Glomerular visceral epithelial cell (primary cell): ENCODE measurements around the gene RNF32.

Experiments used
- DNase-seq: peaks from one replicate; pipeline ENCODE4 v3.0.0-alpha.2; 2016; ENCODE audit errors: extremely low spot score

Gene RNF32

DNA sequence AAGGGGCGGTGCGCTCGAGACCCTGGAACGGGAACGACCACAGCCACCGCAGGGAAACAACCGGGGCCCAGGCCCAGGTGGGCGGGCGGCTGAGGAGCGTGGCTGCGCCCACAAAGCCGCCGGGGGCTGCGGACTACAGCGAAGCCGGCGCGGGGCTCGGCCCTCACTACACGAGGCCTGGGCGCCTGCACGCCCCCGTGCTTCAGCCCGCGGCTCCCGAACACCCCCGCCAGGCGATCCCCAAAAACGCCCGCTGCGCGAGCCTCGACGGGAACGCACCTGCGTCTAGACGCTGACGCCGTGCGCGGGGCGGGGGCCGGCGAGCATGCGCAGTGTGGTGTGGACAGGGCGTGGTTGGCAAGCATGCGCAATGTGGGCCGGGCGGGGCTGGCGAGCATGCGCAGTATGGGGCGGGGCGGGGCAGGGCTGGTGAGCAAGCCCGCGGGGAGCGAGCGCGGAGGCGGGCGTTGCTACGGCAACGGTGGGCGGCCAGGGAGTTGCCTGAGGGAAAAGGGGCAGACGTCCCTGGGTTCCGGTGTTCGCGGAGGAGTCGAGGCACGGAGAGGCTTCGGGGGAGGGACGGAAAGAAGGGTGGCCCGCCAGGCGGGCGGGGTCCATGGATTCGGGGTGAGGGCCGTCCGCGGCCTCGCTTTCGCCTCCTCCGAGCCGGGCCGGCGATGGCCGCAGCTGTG, at the start of gene RNF32:
TSS of gene RNF32 (plus strand) at position 518 of the 692 bp plus-strand sequence. CDS start 3,104 bp downstream, outside the sequence.
- peak; percentile 97 for DNase-seq

GRCh38 chr7:156592155-156592884, 48.3 kb upstream of the RNF32 start:
- DNase-seq = no peak

- DNase-seq = no peak
These were observed 46.1 kb upstream of the RNF32 start for GRCh38 chr7:156594283-156595080.

DNA sequence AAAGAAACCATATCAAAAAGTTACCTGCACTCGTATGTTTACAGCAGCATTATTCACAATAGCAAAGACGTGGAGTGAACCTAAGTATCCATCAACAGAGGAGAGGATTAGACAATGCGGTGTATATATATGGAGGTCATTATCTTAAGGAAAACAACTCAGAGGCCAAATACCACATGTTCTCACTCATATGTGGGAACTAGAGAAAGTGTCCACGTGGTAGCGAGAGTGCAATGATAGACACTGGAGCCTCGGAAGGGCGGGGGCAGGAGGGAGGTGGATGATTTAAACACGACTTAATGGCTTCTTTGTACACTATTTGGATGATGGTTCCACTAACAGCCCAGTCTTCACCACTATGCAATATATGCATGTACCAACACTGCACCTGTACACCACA, 40.1 kb upstream of the RNF32 start:
- no peak for DNase-seq

DNA sequence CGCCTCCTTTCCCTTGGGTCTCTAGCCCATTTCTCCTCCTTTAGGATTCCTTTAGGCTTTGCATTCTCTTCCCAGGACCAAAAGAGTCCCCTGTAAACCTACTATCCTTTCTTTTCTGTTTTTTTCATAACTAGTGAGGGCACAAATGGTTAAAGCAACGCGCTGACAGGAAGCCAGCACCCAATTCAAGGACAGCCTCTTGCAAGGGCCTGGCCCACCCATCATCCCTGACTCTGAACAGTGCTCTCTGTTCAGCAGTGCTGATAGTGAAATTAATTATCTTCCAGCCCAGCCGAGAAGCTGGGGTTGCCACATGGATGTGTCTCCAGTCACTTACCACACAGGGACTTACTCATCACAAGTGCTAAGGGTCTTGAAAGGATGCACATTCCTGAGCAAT, 38.3 kb upstream of the RNF32 start:
- peak; percentile 11 for DNase-seq

DNA sequence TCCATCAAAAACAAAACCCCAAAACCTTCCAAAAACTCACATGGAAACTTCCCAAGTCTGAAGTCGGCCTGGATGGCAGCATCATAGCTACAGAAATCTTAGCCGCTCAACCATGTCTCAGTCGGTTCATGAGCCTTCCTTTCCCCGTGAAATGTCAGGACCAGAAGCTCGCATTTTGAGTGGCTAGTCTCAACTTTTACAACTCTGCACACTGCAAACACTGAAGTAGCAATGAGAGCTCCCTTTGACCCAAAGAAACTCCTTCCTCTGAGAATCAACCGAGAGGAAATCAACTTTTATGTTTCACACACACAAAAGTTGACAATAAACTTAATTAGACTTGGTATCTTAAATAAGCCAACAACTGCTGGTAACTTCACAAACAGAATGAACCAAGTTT, 37.6 kb upstream of the RNF32 start:
- no peak for DNase-seq

- no peak for DNase-seq
These were observed 36.9 kb upstream of the RNF32 start for GRCh38 chr7:156603629-156604028.

DNA sequence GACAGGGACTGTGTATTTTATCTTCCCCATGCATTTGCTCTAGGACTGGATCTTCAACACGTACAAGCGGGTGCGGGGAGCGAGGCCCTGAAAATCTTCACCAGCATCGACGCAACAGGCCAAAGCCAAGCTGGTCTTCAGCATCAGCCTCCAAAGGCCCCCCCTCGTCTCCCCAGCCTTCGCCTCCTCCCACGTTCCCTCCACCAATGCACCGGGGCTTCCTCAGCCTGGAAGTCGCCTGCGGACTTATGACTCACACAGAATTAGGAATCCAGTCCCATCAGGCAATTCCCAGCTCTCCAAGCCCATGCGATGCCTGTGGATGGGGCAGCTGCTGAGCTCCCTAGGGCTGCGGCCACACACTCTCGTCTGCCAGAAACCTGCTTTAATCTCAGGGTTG, 36.3 kb upstream of the RNF32 start:
- peak; percentile 4 for DNase-seq

- no peak for DNase-seq
These were observed 35.5 kb upstream of the RNF32 start for GRCh38 chr7:156604836-156605695.

DNA sequence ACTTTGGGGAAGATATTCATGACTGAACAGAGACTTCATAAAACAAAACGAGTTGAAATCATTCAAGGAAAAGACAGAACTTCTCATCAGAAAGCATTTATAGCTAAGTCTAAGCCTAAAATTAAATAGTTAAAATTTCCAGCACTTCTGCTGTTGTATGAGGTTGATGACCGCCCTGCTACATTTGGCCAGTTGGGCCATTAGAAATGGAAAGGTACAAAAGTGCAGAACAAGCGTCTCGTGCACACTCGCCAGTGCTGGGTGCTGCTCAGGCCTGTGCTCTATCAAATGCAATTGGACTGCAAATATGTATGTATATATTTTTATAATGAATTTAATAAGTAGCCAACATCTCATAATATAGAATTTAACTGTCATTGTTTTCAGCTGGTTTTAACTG, 34.4 kb upstream of the RNF32 start:
- no peak for DNase-seq

GRCh38 chr7:156606691-156607331, 33.8 kb upstream of the RNF32 start:
- DNase-seq = no peak

DNA sequence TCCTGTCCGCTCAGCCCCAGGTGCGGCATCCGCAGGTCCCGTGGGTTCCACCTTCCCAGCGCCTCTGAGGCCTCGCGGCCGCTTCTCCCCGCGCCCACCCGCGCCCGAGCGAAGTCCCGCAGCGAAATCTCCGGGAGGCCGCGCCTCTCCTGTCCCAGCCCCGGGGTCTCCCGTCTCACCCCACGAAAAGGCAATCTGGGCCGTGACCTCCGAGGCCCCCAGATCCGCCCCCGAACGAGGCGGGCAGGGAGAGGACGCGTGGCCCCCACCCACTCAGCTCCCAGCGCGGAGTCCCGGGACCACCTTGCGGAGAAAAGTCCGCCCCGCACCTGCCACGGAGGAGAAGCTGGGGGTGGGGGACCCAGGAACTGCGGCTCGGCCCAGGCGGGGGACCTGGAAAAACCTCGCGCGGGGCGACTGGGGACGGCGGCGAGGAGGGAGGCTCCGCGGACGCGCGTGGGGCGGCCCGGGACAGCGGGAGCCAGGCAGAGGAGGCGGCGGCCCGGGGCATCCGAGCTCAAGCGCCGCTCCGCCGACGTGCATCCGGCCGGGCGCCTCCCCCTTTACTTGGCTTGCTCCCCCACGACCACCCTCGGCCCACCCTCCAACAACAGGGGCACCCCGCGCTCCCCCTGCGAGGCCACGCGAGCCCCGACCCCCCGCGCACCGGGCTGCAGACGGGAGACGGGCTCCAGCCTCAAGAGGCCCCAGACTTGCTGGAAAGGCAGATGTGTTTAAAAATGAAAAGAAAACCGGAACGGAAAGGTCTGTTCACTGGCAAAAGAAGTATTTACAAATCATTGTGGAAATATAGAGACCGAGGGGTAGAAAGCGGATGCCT, 33.0 kb upstream of the RNF32 start:
- no peak for DNase-seq

GRCh38 chr7:156608173-156608478, 32.4 kb upstream of the RNF32 start:
- DNase-seq = no peak

DNA sequence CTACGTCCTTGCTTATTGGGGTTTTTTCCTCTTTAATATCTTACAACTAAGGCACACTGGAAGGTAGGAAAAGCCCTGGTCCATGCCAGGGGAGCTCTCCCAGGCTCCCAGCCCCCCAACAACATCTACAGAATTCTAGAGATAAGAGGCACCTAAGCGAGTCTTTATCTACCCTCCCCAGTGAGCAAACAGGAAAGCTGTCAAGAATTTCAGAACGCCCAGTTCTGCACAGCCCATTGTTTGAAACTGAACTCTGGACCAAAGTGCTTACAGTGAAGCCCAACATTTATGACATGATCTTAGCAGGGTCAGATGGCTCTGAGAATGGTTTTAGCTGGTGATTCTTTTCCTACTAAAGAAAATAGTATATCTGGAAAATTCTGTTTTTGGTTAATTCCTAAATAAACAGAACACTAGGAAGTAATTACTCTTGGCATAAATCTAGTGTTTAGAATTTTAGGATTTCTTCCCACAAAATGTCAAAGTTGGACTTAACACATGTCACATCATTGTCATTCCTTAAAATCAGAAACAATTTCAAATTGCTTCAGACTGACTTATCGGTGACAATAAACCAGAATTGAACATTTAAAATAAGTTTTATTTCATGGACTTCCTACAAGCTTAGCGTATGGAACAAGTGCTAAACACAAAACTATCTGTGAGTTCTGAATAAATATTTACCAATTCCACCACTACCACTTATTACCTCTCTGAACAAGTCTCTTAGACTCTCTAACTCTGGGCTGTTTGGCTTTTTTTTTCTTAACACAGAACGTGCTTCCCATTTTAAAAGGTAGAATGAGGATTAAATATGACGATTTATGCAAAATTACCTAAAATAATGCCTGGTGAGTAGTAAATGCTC, 31.3 kb upstream of the RNF32 start:
- DNase-seq = no peak

DNA sequence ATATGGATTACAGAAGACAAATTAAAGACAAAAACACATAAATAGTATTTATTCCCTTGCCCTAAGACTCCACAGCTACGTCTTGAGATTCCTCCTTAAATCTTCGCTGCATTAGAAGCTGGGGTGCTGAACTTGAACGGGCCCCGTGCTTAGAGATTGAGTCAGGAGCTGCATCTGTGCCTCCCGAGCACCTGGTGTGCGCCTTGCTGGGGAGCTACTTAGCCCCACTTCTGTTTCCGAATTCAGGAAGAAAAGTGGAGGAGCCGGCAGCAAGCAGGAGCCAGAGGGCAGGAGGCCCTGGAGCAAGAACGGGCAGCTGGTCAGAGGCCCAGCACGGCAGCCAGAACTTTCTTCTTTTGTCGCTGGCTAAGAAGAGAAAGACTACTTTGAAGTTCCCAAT, 30.4 kb upstream of the RNF32 start:
- no peak for DNase-seq

- no peak for DNase-seq
These were observed 30.0 kb upstream of the RNF32 start for GRCh38 chr7:156610601-156611000.

- DNase-seq = no peak
These were observed 29.3 kb upstream of the RNF32 start for GRCh38 chr7:156611014-156612010.

GRCh38 chr7:156612930-156613329, 27.6 kb upstream of the RNF32 start:
- no peak for DNase-seq
